Measurements from ENCODE around the gene SPRN. TPM values are rescaled to one million over a fixed set of nuclear protein-coding genes. Genes with fewer than 3 reads are reported as not detected.

SPRN gene
- total and polyA plus RNA-seq, 2 donors (not counting 1 experiment from before 2014, with no cell fraction given), result not detected

GRCh38 chr10:133393401-133394063, 30.9 kb downstream of the SPRN start:
- peaks cover 24% of the 10 kb centered on the region for H3K79me2 ChIP-seq (ENCODE audit: control insufficient read depth, insufficient read depth, low read length)
- Mint-ChIP-seq H3K4me3 (peak overlapping the region; percentile 92), H3K9me3 (ENCODE audit: insufficient read depth) (no peaks in the 10 kb centered on the region), H3K27ac (peak overlapping the region; percentile 89), H3K27me3 (no peaks in the 10 kb centered on the region), H3K4me1 (peaks cover 65% of the 10 kb centered on the region)
- peak overlapping the region; percentile 84 for H3K9ac ChIP-seq (ENCODE audit: low read length)
- H3K27ac ChIP-seq (ENCODE audit: low read length in 2 of 2), result peak overlapping the region in 1 of 2 donors; percentile 81
- H3K4me2 ChIP-seq (replicated peaks; ENCODE audit: low read depth, low read length, poor library complexity, severe bottlenecking), result peak overlapping the region; percentile 90
- peak overlapping the region in 4 of 5 experiments; percentile 72 to 84 (median 74) for H3K4me3 ChIP-seq (ENCODE audit: control extremely low read depth in 1 of 5, extremely low read depth in 1 of 5, insufficient read depth in 1 of 5, low read depth in 2 of 5, low read length in 4 of 5)
- peak overlapping the region; percentile 83 for H2AFZ ChIP-seq (ENCODE audit: insufficient read depth, low read depth, low read length, poor library complexity, severe bottlenecking)
- 20% methylated on average over 16 of the region's 27 CpGs for WGBS (ENCODE audit: insufficient coverage)
- H4K20me1 ChIP-seq (ENCODE audit: control insufficient read depth, insufficient read depth, low read length, poor library complexity, severe bottlenecking), result peaks cover 1% of the 10 kb centered on the region
- H3K9me3 ChIP-seq (ENCODE audit: control extremely low read depth in 1 of 3, control insufficient read depth in 2 of 3, insufficient read depth in 1 of 3, low read length in 2 of 3), result no peaks in the 10 kb centered on the region
- peaks cover 0 to 26% of the 10 kb centered on the region in 2 experiments for H3K36me3 ChIP-seq (replicated peaks in 1 of 2; ENCODE audit: control extremely low read depth in 1 of 2, control insufficient read depth in 1 of 2, extremely low read depth in 1 of 2, insufficient read depth in 2 of 2, low read length in 1 of 2)
- ChIA-PET CTCF (interaction anchor here (0.7 to 3.9 kb wide), 4 partner anchors 36 to 69 kb away, joined by 3 to 13 read pairs (median 4); partner anchors contain the start of gene FUOM), POLR2A (interaction anchor here (1.7 kb wide), 1 partner anchor 20 kb away, joined by 3 read pairs; the partner anchor contains the start of gene ECHS1)
- intact Hi-C loops (cut with micrococcal nuclease), result loop anchor here (1.0 to 5.0 kb wide), 7 partner anchors 14 to 116 kb away; partner anchors contain the start of genes ADAM8, ECHS1, FUOM and PAOX
- DNase-seq (no peak), ATAC-seq (ENCODE audit: low read depth) (no peak)
- TF ChIP-seq CTCF (IDR thresholded peaks at IDR 0.05), result no peak
- TF ChIP-seq EZH2 (IDR thresholded peaks at IDR 0.05; ENCODE audit: borderline replicate concordance, insufficient read depth, low read depth, low read length, poor library complexity, severe bottlenecking), result no peak
- H3K27me3 ChIP-seq (replicated peaks in 1 of 4; ENCODE audit: control extremely low read depth in 1 of 4, control insufficient read depth in 3 of 4, insufficient read depth in 4 of 4, low read length in 3 of 4), result no peaks in the 10 kb centered on the region
- peaks cover 47 to 60% of the 10 kb centered on the region in 2 donors for H3K4me1 ChIP-seq (ENCODE audit: control insufficient read depth in 2 of 2, insufficient read depth in 2 of 2, low read length in 2 of 2)
